CD4-positive, alpha-beta T cell treated with Interferon gamma for 1 hour (primary cell): ENCODE results near the gene HLA-DQB1.
A peak's percentile ranks its signal among the peaks of the same experiment; 100 is the strongest.
"Not testable (repeated sequence)": the region's sequence is repeated elsewhere in the genome, so short reads cannot be mapped to it uniquely, and the experiment has no call there.

ENCODE experiments used
- DNase-seq: peaks from one replicate; pipeline ENCODE4 v3.0.0-alpha.2; 2020

HLA-DQB1 gene

DNA sequence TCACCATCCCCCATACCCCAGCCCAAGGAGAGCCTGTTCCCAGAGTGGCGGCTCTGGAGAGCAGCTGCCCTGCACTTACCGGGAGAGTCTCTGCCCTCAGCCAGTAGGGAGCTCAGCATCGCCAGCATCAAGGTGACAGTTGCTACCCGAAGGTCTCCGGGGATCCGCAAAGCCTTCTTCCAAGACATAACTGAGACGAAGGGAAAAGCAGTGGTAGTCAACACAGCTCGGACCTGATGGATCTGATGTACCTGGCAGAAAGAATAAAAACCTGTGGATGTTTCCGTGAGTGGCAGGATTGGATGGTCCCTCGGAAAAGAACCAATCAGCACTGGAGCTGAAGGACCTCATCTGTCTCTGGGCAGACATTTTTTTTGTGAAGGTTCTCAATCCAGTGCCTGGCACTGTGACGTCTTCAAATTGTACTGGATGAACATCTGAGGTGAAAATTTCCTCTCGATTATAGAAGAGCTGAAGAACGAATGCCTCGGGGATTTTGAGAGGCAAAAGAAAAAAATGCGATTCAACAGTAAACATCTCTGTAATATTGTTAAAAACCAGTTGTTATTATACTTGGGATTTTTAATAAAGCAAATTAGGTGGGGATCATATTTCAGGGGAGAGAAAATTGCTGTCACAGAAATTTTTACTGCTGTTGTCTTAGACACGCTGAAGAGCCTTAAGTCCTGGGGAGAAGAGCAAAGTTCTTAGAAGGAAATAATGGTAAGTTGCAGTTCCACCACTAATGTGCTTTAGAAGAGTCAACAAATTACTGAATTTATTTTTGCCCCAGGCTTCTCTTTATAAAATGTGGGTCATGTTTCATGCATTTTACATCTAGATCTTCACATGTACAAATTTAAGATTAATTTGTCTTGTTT lies at the start of gene HLA-DQB1:
Gene HLA-DQB1 (minus strand): TSS at position 238 of the 881 bp plus-strand sequence. CDS start 50 bp downstream, at position 188.
- peak; percentile 75 for DNase-seq

DNA sequence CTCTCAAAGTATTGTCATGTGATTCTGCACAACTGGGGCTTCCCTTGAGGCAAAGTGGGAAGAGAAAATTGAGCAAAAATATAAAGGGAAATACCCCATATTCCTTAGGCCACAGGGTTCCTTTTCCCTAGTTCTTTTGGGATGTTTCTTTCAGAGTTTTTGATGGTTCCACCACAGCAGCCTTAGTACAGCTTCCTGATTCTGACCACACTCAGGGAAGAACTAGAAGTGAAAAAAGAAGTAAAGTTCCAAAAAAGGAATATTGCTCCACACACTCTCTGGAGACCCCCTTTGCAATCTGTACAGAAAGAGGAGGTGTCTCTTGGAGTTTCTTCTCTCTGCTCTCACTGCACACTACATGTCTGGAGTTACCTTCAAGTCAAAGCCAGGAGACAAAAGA lies 46.8 kb upstream of the HLA-DQB1 start:
- DNase-seq: no peak

GRCh38 chr6:32709625-32710024 lies 43.2 kb upstream of the HLA-DQB1 start:
- DNase-seq: no peak

GRCh38 chr6:32705164-32705563 lies 38.7 kb upstream of the HLA-DQB1 start:
- DNase-seq: not testable (repeated sequence)

DNA sequence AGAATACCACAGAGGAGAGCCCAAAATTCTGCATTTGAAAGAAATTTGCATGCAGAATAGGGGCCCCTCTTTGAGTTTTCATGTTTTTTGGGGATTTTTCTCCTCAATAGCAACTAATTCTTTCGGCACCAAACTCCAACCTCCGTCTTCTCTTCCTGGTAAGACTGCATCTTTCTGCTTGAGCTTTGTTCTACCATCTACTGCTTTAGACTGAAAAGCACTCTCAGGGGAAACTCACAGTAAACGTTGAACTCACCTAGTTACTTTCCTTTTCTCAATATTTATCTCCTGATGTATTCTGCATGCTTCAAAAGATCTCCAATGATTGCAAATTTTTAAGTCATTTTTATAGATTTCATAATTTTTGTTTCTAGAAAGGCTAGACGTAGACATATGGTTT lies 36.9 kb upstream of the HLA-DQB1 start:
- no peak for DNase-seq

DNA sequence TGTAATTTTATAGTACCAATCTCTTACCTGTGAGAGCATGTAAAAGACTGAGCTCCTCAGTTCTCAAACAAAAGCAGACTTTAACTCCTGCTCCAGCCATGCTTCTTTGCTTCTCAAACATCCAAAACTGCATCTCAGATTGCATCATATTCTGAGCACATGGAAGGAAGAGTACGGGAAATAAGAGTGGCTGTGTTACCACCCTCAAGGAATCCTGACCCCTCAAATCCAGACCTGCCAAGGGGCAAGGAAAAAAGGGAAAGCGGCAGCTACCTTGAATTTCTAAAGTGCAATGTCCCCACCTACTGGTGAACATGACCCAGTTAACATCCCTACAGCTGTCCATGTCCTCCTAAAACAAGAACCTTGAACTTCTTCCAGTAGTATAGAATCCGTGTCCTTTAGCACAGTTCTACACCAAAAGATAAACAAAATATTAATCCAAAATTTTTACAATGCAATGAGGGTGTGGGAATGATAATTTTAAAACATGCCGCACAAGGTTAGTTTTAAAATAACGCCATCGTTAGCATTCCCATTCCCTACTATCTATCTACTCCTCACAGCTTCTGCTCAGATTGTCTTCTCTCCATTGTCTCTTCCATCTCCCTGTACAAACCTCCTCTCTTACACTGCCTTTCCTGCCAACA lies 34.1 kb upstream of the HLA-DQB1 start:
- peak; percentile 4 for DNase-seq

GRCh38 chr6:32697031-32697430 lies 30.6 kb upstream of the HLA-DQB1 start:
- no peak for DNase-seq

- DNase-seq: peak; percentile 80
Observed at GRCh38 chr6:32692019-32692418, 25.6 kb upstream of the HLA-DQB1 start.

DNA sequence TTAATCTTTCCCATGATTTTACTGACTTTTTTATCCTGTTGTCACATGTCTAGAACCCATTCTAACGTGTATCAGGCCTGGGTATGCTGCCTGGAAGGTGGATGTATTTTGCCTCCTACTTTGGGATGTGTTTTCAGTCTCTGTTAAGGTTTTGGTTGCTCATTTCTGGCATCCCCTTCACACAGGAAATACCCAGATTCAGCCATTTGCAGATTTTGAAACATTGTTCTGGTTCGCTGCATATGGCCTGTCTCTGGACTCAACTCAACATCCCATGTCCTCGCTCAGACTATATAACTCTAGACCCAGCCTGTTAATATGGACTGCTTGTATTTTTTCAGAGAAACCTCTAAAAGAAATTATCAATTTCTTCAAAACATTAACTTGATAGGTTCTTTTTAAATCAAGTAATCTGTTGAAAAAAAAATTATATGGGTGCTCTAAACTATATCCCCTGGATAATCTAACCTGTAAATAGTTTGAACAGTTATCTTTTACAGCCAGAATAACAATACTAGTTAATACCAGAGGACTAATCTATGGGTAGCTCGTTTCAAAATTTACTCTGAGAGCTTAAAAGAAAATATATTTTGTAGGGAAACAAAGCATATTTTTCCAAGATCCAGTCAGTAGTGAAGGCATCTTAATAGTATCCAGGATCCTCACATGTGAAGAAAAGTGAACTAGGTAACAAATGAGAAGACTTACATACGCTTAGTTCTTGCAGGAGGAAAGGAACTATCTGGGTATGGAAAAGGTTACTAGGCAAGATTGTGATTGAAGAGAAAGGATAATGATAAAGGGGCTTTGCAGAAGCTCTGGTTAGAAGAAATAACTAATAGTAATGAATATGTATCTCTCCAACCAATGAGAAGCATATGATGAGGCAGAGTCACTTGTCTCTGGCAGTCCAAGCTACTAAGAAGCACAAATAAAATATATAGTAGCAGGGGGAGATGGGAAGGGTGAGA lies 23.4 kb upstream of the HLA-DQB1 start:
- peak; percentile 19 for DNase-seq

- peak; percentile 65 for DNase-seq
Observed at GRCh38 chr6:32685603-32686002, 19.1 kb upstream of the HLA-DQB1 start.

DNA sequence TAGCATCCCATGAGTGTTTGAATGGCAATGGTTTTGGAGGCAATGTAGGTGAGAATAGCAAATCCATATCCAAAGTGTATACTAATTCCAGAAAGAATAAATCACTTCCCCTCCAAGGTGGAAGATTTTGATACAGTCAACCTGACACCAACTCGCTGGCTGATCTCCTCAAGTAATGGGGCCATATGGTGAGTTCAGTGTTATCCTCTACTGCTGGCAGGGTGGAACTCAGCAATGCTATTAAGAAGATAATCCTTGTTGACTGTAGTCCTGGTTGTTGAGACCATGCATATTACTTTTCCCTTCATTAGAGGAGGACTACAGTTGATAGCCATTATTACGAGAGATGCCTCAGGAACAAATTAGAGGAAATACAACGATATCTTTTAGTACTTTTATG lies 17.8 kb upstream of the HLA-DQB1 start:
- DNase-seq: no peak

- DNase-seq: no peak
Observed at GRCh38 chr6:32680055-32680454, 13.6 kb upstream of the HLA-DQB1 start.

DNA sequence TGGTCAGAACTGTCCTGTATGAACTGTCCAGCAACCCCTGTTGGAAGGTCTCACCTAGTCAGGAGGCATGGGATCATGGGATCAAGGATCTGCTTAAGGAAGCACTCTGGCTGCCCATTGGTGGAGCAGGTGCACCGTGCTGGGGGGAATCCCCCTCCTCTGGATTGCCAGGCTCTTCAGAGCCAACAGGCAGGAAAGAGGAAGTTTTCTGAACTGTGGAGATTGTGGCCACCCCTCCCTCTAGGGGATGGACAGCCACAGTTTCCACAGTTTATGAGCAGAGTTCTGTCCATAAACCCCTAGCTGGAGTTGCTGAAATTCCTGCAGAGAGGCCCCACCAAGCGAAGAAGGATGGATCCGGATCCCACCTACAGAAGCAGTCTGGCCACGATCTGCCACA lies 13.0 kb upstream of the HLA-DQB1 start:
- no peak for DNase-seq

DNA sequence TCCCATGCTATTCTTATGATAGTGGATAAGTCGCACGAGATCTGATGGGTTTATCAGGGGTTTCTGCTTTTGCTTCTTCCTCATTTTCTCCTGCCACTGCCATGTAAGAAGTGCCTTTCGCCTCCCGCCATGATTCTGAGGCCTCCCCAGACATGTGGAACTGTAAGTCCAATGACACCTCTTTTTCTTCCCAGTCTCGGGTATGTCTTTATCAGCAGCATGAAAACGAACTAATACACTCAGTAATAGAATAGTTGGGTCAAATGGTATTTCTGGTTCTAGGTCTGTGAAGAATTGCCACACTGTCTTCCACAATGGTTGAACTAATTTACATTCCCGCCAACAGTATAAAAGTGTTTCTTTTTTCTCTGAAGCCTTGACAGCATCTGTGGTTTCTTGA lies 7.7 kb upstream of the HLA-DQB1 start:
- not testable (repeated sequence) for DNase-seq

GRCh38 chr6:32671908-32672307 lies 5.5 kb upstream of the HLA-DQB1 start:
- DNase-seq: not testable (repeated sequence)

- no peak for DNase-seq
Observed at GRCh38 chr6:32669893-32670292, 3.4 kb upstream of the HLA-DQB1 start.

- no peak for DNase-seq
Observed at GRCh38 chr6:32669240-32669639, 2.8 kb upstream of the HLA-DQB1 start.

GRCh38 chr6:32668226-32668747 lies 1.8 kb upstream of the HLA-DQB1 start:
- DNase-seq: peak; percentile 76

DNA sequence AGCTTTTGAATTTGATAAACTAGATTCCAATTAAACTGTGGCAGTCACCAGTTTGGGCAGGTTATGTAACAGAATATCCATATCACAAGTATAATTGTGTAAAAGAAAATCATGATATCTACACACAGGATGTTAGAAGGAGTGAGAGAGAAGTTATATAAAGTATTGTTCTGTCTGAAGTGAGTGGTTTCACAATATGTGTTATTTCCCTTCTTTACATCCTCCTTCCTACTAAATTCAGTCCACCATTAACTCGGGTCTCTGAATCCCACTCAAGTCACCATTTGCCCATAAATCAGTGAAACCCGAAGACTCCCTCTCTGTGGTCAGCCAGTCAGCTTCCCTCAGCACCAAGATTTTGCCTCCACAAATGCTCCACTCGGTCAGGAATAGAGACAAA lies 796 bp downstream of the HLA-DQB1 start:
- DNase-seq: no peak

DNA sequence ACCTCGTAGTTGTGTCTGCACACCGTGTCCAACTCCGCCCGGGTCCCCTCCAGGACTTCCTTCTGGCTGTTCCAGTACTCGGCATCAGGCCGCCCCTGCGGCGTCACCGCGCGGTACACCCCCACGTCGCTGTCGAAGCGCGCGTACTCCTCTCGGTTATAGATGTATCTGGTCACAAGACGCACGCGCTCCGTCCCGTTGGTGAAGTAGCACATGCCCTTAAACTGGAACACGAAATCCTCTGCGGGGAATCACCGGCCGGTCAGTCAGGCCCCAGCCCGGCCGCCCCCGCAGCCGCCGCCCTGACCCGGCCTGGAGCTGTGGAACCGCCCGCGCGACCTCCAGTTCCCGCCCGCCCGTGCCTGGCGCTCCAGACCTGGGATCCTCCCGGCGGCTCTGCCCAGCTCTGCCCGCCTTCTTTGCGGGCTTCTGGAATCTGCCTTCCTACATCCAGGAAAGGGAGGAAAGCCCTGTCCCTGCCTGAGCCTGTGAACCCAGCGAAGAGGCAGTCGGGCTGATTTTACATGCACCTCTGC lies 1.6 kb downstream of the HLA-DQB1 start:
- no peak for DNase-seq

DNA sequence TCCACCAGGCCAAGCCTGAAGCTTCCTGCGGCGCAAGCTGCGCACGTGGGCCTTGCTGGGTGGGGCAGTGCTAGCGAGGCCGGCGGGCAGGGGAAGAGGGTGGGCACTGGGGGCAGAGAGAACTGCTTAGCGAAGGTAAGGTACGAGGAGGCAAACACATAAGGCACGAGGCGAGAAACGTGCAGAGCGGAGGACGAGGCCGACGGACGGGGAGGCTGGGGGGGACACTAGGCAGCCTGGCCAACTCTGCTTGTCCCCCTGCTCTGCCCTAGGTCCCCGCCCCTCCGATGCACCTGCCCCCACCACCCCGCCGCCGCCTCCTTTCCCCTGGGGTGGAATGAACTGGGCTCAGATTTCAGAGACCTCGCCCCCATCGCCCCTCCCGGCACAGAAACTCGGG lies 2.1 kb downstream of the HLA-DQB1 start:
- no peak for DNase-seq

DNA sequence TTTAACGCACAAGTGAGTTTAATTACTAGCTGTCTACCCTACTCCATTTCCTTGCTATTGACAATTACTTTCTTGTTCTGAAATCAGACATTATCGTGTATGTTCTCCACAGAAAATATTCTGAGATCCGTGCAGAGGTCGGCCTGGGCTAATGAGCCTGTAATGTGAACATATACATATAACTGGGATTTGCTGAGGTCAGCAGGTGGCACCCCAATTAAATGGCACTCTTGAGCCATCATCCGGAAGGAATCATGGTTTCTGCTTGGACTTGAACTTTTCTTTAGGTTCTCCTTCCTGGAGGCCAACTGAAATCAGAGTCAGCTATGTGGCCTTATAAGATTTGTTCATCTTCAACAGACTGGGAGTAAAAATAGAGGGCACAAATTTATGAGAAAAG lies 3.6 kb downstream of the HLA-DQB1 start:
- no peak for DNase-seq

DNA sequence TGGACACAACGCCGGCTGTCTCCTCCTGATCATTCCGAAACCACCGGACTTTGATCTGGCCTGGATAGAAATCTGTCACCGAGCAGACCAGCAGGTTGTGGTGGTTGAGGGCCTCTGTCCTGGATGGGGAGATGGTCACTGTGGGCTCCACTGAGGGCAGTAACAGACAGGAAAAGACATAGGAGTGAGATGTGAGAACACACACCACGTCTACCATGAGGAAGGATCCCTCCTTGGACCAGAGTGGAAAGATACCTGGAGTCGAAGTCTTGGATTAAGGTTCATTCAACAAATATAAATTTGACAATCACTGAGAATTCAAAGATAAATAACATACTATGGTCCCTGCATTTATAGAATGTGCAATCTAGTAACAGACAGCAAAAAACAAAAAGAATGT lies 4.4 kb downstream of the HLA-DQB1 start:
- no peak for DNase-seq
